Stomach (tissue), 4 donors: ENCODE results near the gene PTPRK.

Experiments used
- CTCF ChIP-seq, 7 experiments: fragments of 450-650 bp in 4 of 7; fragments of 200-600 bp in 3 of 7; sonication (generic) in 3 of 7; IDR thresholded peaks; one replicate each; pipeline ENCODE4 v1.5.1; 2016 to 2019; ENCODE audit warnings: antibody characterized with exemption in 7 of 7, control low read depth in 2 of 7, mild to moderate bottlenecking in 1 of 7
- EP300 ChIP-seq: sonication (generic); formaldehyde crosslinking; IDR thresholded peaks from one replicate; pipeline ENCODE4 v1.6.1; 2017; ENCODE audit warnings: antibody characterized with exemption
- POLR2A ChIP-seq, 4 donors: fragments of 450-650 bp; IDR thresholded peaks; one replicate each; pipeline ENCODE4 v1.6.1; 2016; ENCODE audit warnings: antibody characterized with exemption in 4 of 4, control low read depth in 2 of 4, mild to moderate bottlenecking in 1 of 4, moderate library complexity in 1 of 4
- POLR2AphosphoS5 ChIP-seq, 3 donors: sonication (generic); formaldehyde crosslinking; IDR thresholded peaks; one replicate each; pipeline ENCODE4 v1.6.1; 2016; ENCODE audit warnings: antibody characterized with exemption in 3 of 3

GRCh38 chr6:128335963-128336362 is 184.4 kb downstream of the PTPRK start:
- TF ChIP-seq POLR2AphosphoS5 (IDR thresholded peaks at IDR 0.05) (no peak), CTCF (IDR thresholded peaks at IDR 0.05) (no peak), POLR2A (IDR thresholded peaks at IDR 0.05) (no peak), EP300 (no peak)
